Loucy (cell line): ENCODE data around the gene ZNF786.
A peak's percentile ranks its signal among the peaks of the same experiment; 100 is the strongest.

Experiments used
- H2AFZ ChIP-seq: fragments of 200-600 bp; sonication (generic); 2 replicates; pipeline ENCODE4 v1.6.0; 2016; ENCODE audit warnings: antibody characterized with exemption, mild to moderate bottlenecking, low read length, moderate library complexity
- H3F3A ChIP-seq: fragments of 200-600 bp; 2 replicates; pipeline ENCODE4 v1.6.0; 2016; ENCODE audit warnings: antibody characterized with exemption, low read depth, mild to moderate bottlenecking
- H3K27me3 ChIP-seq: fragments of 200-600 bp; sonication (generic); 2 replicates; pipeline ENCODE4 v1.6.1; 2014; ENCODE audit warnings: low read length, mild to moderate bottlenecking; ENCODE audit not compliant: insufficient read depth, poor library complexity, severe bottlenecking
- H3K36me3 ChIP-seq: fragments of 200-600 bp; sonication (generic); 2 replicates; pipeline ENCODE4 v1.6.1; 2016; ENCODE audit warnings: low read length; ENCODE audit not compliant: insufficient read depth
- H3K4me1 ChIP-seq: fragments of 200-600 bp; sonication (generic); 2 replicates; pipeline ENCODE4 v1.5.1; 2014; ENCODE audit warnings: low read length, mild to moderate bottlenecking; ENCODE audit not compliant: insufficient read depth, poor library complexity, severe bottlenecking
- H3K4me2 ChIP-seq: fragments of 200-600 bp; sonication (generic); 2 replicates; pipeline ENCODE4 v1.6.0; 2014; ENCODE audit warnings: antibody characterized with exemption, low read length, low read depth, mild to moderate bottlenecking; ENCODE audit not compliant: poor library complexity, severe bottlenecking
- H3K4me3 ChIP-seq: fragments of 200-600 bp; sonication (generic); 2 replicates; pipeline ENCODE4 v1.5.1; 2014; ENCODE audit warnings: low read length, mild to moderate bottlenecking, mixed read lengths; ENCODE audit not compliant: poor library complexity, severe bottlenecking
- H3K79me2 ChIP-seq: fragments of 200-600 bp; sonication (generic); 2 replicates; pipeline ENCODE4 v1.6.1; 2014; ENCODE audit warnings: low read length; ENCODE audit not compliant: insufficient read depth
- H3K9ac ChIP-seq: fragments of 200-600 bp; sonication (generic); 2 replicates; pipeline ENCODE4 v1.6.0; 2014; ENCODE audit warnings: mild to moderate bottlenecking, low read depth, low read length, moderate library complexity; ENCODE audit not compliant: poor library complexity, severe bottlenecking
- H3K9me2 ChIP-seq: fragments of 200-600 bp; sonication (generic); replicated peaks from 2 replicates; pipeline ENCODE4 v1.6.1; 2016; ENCODE audit warnings: low read depth, low read length, mixed read lengths
- H3K9me3 ChIP-seq: fragments of 200-600 bp; sonication (generic); 2 replicates; pipeline ENCODE4 v1.6.1; 2014; ENCODE audit warnings: mild to moderate bottlenecking, antibody characterized with exemption, low read length, low read depth; ENCODE audit not compliant: insufficient read depth
- H4K20me1 ChIP-seq: fragments of 200-600 bp; sonication (generic); 2 replicates; pipeline ENCODE4 v1.6.0; 2014; ENCODE audit warnings: antibody characterized with exemption, low read length, mild to moderate bottlenecking; ENCODE audit not compliant: insufficient read depth, poor library complexity, severe bottlenecking
- CTCF ChIP-seq: fragments of 200-600 bp; sonication (generic); conservative IDR thresholded peaks from 2 replicates; pipeline ENCODE4 v1.5.1; 2014; ENCODE audit warnings: mild to moderate bottlenecking, antibody characterized with exemption, low read length
- EZH2phosphoT487 ChIP-seq: fragments of 200-600 bp; IDR thresholded peaks from 2 replicates; pipeline ENCODE4 v1.6.1; 2018; ENCODE audit warnings: antibody characterized with exemption, mild to moderate bottlenecking, moderate library complexity, borderline replicate concordance

ZNF786 gene

GRCh38 chr7:149090397-149091195 is at the start of gene ZNF786:
ZNF786 (minus strand) TSS chr7:149090718; CDS start chr7:149090640, 78 bp downstream.
- peak within 1 kb of the TSS; percentile 78 for H2AFZ ChIP-seq
- no peaks in the 10 kb centered on the region for H3F3A ChIP-seq
- TF ChIP-seq EZH2phosphoT487, result no peak
- peak; percentile 74 for TF ChIP-seq CTCF
- H3K4me1 ChIP-seq, result peaks cover 8% of the 10 kb centered on the region
- no peaks in the 10 kb centered on the region for H3K9me2 ChIP-seq
- H3K9me3 ChIP-seq, result no peaks in the 10 kb centered on the region
- H4K20me1 ChIP-seq, result no peaks in the 10 kb centered on the region
- no peaks in the 10 kb centered on the region for H3K27me3 ChIP-seq
- no peaks in the 10 kb centered on the region for H3K36me3 ChIP-seq
- H3K79me2 ChIP-seq, result peaks cover 24% of the 10 kb centered on the region
- H3K4me3 ChIP-seq, result peak within 1 kb of the TSS; percentile 90
- H3K4me2 ChIP-seq, result peak within 1 kb of the TSS; percentile 72
- H3K9ac ChIP-seq, result peak within 1 kb of the TSS; percentile 89

GRCh38 chr7:149136118-149136517 is 45.6 kb upstream of the ZNF786 start:
- Histone ChIP-seq H3K4me1 (no peaks in the 10 kb centered on the region), H3K27me3 (no peaks in the 10 kb centered on the region), H3K4me2 (no peak overlapping the region), H3K4me3 (no peak overlapping the region), H3K9me3 (peaks cover 2% of the 10 kb centered on the region; the same call in 1 of the 2 replicates), H3K79me2 (no peaks in the 10 kb centered on the region), H2AFZ (no peak overlapping the region), H3K9me2 (no peaks in the 10 kb centered on the region), H3F3A (no peaks in the 10 kb centered on the region), H4K20me1 (no peaks in the 10 kb centered on the region), H3K9ac (no peak overlapping the region), H3K36me3 (peaks cover 10% of the 10 kb centered on the region)
- no peak for TF ChIP-seq CTCF
- no peak for TF ChIP-seq EZH2phosphoT487

- Histone ChIP-seq H3K9ac (no peak overlapping the region), H3K4me1 (peaks cover 3% of the 10 kb centered on the region), H3F3A (no peaks in the 10 kb centered on the region), H2AFZ (no peak overlapping the region), H3K4me3 (no peak overlapping the region), H4K20me1 (no peaks in the 10 kb centered on the region), H3K4me2 (no peak overlapping the region), H3K27me3 (no peaks in the 10 kb centered on the region), H3K9me3 (peaks cover 13% of the 10 kb centered on the region), H3K36me3 (peaks cover 21% of the 10 kb centered on the region), H3K9me2 (no peaks in the 10 kb centered on the region), H3K79me2 (peaks cover 3% of the 10 kb centered on the region; the same call in 1 of the 2 replicates)
- TF ChIP-seq EZH2phosphoT487 (no peak), CTCF (no peak)
Observed at GRCh38 chr7:149133028-149133710, 42.7 kb upstream of the ZNF786 start.
